ENCODE data around the gene FNDC7.

Gene FNDC7

DNA sequence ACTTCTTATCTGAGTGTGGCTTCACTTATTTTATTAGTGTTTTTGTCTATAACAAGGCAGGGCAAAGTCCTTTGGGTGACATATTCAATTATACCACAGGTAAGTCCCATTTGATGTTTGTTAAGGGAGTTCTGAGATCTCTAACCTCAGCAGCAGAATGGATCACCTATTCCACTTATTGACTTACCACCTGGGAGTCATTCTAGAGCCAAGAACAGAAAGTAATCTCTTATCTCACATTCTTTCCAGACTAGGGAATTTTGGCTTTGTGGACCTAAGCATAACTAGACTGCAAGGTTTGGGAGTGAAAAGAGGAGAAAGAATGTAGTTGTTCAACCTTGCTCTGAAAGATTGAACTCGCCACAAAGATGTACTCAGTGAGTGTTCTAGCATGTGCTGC lies 13.2 kb downstream of the FNDC7 start:
- no peak for DNase-seq
- intact Hi-C loops (cut with DNase I): no loop called here

DNA sequence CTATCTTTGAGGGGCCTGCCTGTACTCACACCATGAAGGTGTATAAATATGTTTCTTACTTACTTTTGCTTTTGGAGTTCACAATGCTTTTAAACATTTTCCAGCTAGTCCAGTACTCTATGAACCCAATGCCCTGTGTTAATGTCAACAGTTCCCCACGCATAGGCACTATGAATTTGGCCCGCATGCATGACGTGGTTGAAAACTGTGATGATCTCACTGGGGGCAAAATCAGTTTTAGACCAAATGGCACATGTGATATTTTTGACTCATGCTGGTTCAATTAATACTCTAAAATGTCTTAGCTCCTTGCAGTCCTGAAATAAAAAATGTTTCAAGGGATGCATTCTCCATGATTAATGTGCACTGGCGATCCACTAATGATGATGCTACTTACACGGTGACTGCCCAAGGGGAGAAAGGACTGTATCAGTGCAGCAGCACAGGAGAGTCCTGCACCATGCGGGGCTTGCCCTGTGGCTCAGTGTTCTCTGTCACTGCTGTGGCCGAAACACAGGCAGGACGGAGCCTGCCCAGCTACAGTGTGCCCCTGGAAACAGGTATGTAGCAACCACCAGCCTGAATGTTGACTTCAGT lies 15.7 kb downstream of the FNDC7 start:
- no peak for DNase-seq
- intact Hi-C loops (cut with DNase I): no loop called here

DNA sequence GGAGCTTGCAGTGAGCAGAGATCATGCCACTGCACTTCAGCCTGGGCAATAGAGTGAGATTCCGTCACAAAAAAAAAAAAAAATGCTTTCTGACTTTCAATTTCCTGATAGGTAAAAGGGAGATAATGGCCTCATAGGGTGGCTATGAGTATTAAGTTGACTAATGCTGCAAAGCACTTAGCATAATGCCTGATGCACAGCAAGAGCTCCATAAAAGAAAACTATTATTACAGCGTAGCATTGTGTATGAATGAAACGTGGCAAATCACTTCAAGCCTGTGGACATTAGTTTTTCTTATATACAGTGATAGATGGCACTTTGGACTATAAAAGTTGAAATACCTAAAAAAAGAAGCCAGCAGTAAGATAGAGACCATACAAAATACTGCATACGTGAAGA lies 16.8 kb downstream of the FNDC7 start:
- no peak for DNase-seq
- intact Hi-C loops (cut with DNase I): no loop called here

DNA sequence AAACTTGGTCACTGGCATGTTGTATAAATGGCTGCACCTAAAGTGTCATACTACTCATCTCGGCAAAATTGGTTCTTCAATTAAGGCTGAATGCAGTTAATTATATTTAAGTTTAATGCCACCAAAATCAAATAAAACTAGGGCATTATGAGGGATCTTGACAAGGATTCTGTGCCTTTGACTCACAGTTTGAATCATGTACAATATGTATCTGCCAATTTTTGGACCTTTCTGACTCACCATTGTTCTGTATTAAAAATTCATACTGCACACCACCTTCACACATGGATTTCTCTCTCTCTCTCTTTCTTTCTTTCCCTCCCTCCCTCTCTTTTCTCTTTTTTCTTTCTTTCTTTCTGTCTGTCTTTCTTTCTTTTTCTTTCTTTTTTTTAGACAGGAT lies 19.7 kb downstream of the FNDC7 start:
- intact Hi-C loops (cut with DNase I): no loop called here
- DNase-seq: no peak

- intact Hi-C loops (cut with DNase I): no loop called here
- peak in 9 of 42 donors; percentile 28 to 61 (median 38) for DNase-seq
Observed at GRCh38 chr1:108734171-108734865, 21.6 kb downstream of the FNDC7 start.

GRCh38 chr1:108742253-108742652 lies 29.5 kb downstream of the FNDC7 start:
- DNase-seq: peak in 23 of 42 donors; percentile 20 to 80 (median 43)
- intact Hi-C loops (cut with DNase I): no loop called here

- no peak for DNase-seq
- intact Hi-C loops (cut with DNase I): loop anchor here (2.0 to 5.0 kb wide), 3 partner anchors 53 to 151 kb away; partner anchors contain the start of gene PRPF38B
Observed at GRCh38 chr1:108745980-108746381, 33.3 kb downstream of the FNDC7 start.

GRCh38 chr1:108746382-108747170 lies 33.9 kb downstream of the FNDC7 start, which contains the start of gene STXBP3:
Gene STXBP3 (plus strand): TSS chr1:108746674. CDS start chr1:108746738, 64 bp downstream.
- intact Hi-C loops (cut with DNase I): loop anchor here (2.0 to 5.0 kb wide), 3 partner anchors 54 to 151 kb away; partner anchors contain the start of gene PRPF38B
- DNase-seq: peak; percentile 97 to 100 (median 99)

- intact Hi-C loops (cut with DNase I): loop anchor here (2.0 to 5.0 kb wide), 3 partner anchors 55 to 150 kb away; partner anchors contain the start of gene PRPF38B
- peak; percentile 47 to 86 (median 72) for DNase-seq
Observed at GRCh38 chr1:108747171-108747850, 34.6 kb downstream of the FNDC7 start.

GRCh38 chr1:108747898-108748297 lies 35.2 kb downstream of the FNDC7 start:
- no peak for DNase-seq
- intact Hi-C loops (cut with DNase I): loop anchor here (2.0 to 5.0 kb wide), 3 partner anchors 55 to 149 kb away; partner anchors contain the start of gene PRPF38B

- no peak for DNase-seq
- intact Hi-C loops (cut with DNase I): loop anchor here (5.0 kb wide), 2 partner anchors 68 to 148 kb away; no protein-coding TSS in a partner anchor
Observed at GRCh38 chr1:108749081-108749480, 36.4 kb downstream of the FNDC7 start.

GRCh38 chr1:108750476-108751181 lies 37.9 kb downstream of the FNDC7 start:
- intact Hi-C loops (cut with DNase I): no loop called here
- DNase-seq: no peak

- DNase-seq: no peak
- intact Hi-C loops (cut with DNase I): no loop called here
Observed at GRCh38 chr1:108753363-108753762, 40.7 kb downstream of the FNDC7 start.

DNA sequence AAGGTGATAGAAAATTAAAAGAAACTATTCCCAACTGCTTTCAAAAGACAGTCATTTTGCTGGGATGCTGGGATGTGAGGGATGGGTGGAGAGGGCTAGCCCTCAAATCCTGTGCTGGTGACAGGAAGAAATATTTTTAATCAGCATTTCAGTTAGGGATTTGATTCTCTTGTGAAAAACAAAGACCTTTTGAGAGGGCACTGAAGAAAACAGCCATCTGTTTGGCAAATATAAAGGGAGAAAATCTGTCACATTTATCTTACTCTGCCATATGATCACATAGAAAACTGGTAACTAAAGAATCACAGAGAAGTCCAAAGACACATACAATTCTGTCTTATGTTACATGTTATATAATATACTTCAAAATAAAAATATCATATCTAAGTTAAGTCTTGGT lies 46.1 kb downstream of the FNDC7 start:
- intact Hi-C loops (cut with DNase I): no loop called here
- no peak for DNase-seq

GRCh38 chr1:108767115-108767514 lies 54.4 kb downstream of the FNDC7 start:
- intact Hi-C loops (cut with DNase I): no loop called here
- DNase-seq: no peak

- intact Hi-C loops (cut with DNase I): no loop called here
- DNase-seq: no peak
Observed at GRCh38 chr1:108767708-108768107, 55.0 kb downstream of the FNDC7 start.

- intact Hi-C loops (cut with DNase I): no loop called here
- no peak for DNase-seq
Observed at GRCh38 chr1:108777839-108778238, 65.1 kb downstream of the FNDC7 start.

DNA sequence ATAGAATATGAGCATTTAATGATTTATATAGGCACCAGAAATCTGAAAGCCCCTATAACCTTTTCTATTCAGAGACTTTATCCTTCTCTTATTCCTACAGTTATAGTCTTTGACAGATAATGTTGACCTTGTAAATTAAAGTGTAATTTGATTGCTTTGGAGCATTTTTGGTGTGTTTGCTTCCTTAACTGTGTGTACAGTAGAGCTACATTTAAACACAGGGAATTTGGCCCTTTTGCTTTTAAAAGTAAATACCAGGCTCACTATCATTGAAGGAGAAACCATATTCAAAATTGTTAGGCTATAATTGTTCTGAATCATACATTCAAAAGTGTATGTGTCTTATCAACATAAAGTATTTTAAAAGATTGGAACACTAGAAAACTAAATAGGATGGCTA lies 66.7 kb downstream of the FNDC7 start:
- DNase-seq: no peak
- intact Hi-C loops (cut with DNase I): no loop called here

Measured in head of caudate nucleus (tissue), 42 donors.